GM19043 (cell line): ENCODE data around the gene TCAP.
A peak's percentile ranks its signal among the peaks of the same experiment; 100 is the strongest.

Source experiments
- ATAC-seq: cut with Tn5 transposase; IDR thresholded peaks from one replicate; pipeline ENCODE4 v1.9.1; 2021; ENCODE audit warnings: low read depth; ENCODE audit not compliant: unreplicated experiment

Gene TCAP

GRCh38 chr17:39628655-39629493, 36.3 kb upstream of the TCAP start:
- ATAC-seq: no peak

- no peak for ATAC-seq
These were observed 35.7 kb upstream of the TCAP start for GRCh38 chr17:39629494-39629880.

GRCh38 chr17:39629898-39630297, 35.3 kb upstream of the TCAP start:
- no peak for ATAC-seq

- ATAC-seq: no peak
These were observed 33.7 kb upstream of the TCAP start for GRCh38 chr17:39631403-39631802.

GRCh38 chr17:39632153-39632941, 32.8 kb upstream of the TCAP start:
- no peak for ATAC-seq

GRCh38 chr17:39633570-39634183, 31.5 kb upstream of the TCAP start:
- no peak for ATAC-seq

GRCh38 chr17:39634384-39634871, 30.7 kb upstream of the TCAP start:
- no peak for ATAC-seq

GRCh38 chr17:39635614-39636176, 29.5 kb upstream of the TCAP start:
- ATAC-seq: no peak

GRCh38 chr17:39636587-39636926, 28.6 kb upstream of the TCAP start:
- no peak for ATAC-seq

GRCh38 chr17:39636927-39637736, 28.0 kb upstream of the TCAP start, which contains the start of gene STARD3:
TSS of gene STARD3 (plus strand) at chr17:39637144. CDS start at chr17:39653532, 16,388 bp downstream.
- ATAC-seq: peak; percentile 82

GRCh38 chr17:39638317-39638716, 26.8 kb upstream of the TCAP start:
- no peak for ATAC-seq

GRCh38 chr17:39639043-39639442, 26.1 kb upstream of the TCAP start:
- no peak for ATAC-seq

GRCh38 chr17:39639566-39640458, 25.3 kb upstream of the TCAP start:
- ATAC-seq: no peak

GRCh38 chr17:39640591-39641031, 24.5 kb upstream of the TCAP start:
- ATAC-seq: no peak

GRCh38 chr17:39641097-39641496, 24.1 kb upstream of the TCAP start:
- ATAC-seq: no peak

GRCh38 chr17:39641883-39642282, 23.3 kb upstream of the TCAP start:
- ATAC-seq: no peak

- no peak for ATAC-seq
These were observed 22.7 kb upstream of the TCAP start for GRCh38 chr17:39642291-39643074.

GRCh38 chr17:39643271-39643670, 21.9 kb upstream of the TCAP start:
- ATAC-seq: no peak
